Fibroblast of mammary gland (primary cell): ENCODE measurements around the gene CEBPB.

Source experiments
- DNase-seq: peaks from one replicate; pipeline ENCODE4 v3.0.0-alpha.2; 2010; ENCODE audit warnings: low read depth
- H3K4me3 ChIP-seq: 2 replicates; pipeline ENCODE4 v1.5.1; 2011; ENCODE audit warnings: low read depth, mild to moderate bottlenecking, low read length, moderate library complexity; ENCODE audit not compliant: control insufficient read depth
- CTCF ChIP-seq: conservative IDR thresholded peaks from 2 replicates; pipeline ENCODE4 v1.5.1; 2011; ENCODE audit warnings: low read depth, low read length, inconsistent platforms; ENCODE audit not compliant: control insufficient read depth, insufficient read depth

CEBPB gene

GRCh38 chr20:50186151-50186885, 4.3 kb upstream of the CEBPB start:
- H3K4me3 ChIP-seq = no peak overlapping the region
- TF ChIP-seq CTCF = peak; percentile 92
- peak; percentile 84 for DNase-seq

GRCh38 chr20:50186987-50187402, 3.6 kb upstream of the CEBPB start:
- no peak for TF ChIP-seq CTCF
- no peak for DNase-seq
- H3K4me3 ChIP-seq = no peak overlapping the region

- no peak for TF ChIP-seq CTCF
- DNase-seq = peak; percentile 70
- no peak overlapping the region for H3K4me3 ChIP-seq
These were observed 3.1 kb upstream of the CEBPB start for GRCh38 chr20:50187403-50188051.

- no peak overlapping the region for H3K4me3 ChIP-seq
- no peak for TF ChIP-seq CTCF
- DNase-seq = no peak
These were observed 2.3 kb upstream of the CEBPB start for GRCh38 chr20:50188287-50188688.

GRCh38 chr20:50188879-50189680, 1.6 kb upstream of the CEBPB start:
- no peak overlapping the region for H3K4me3 ChIP-seq
- no peak for DNase-seq
- no peak for TF ChIP-seq CTCF

GRCh38 chr20:50189681-50190250, 864 bp upstream of the CEBPB start:
- H3K4me3 ChIP-seq = peak overlapping the region; percentile 7
- no peak for TF ChIP-seq CTCF
- no peak for DNase-seq
